GM12891 (cell line): ENCODE measurements around the gene STAT6.

Experiments used
- POLR2A ChIP-seq: IDR thresholded peaks from 2 replicates; pipeline ENCODE4 v1.6.1; 2011; ENCODE audit warnings: low read depth, low read length, control low read depth
- POLR2AphosphoS5 ChIP-seq: IDR thresholded peaks from 2 replicates; pipeline ENCODE4 v1.6.1; 2011; ENCODE audit warnings: low read depth, low read length, control low read depth

DNA sequence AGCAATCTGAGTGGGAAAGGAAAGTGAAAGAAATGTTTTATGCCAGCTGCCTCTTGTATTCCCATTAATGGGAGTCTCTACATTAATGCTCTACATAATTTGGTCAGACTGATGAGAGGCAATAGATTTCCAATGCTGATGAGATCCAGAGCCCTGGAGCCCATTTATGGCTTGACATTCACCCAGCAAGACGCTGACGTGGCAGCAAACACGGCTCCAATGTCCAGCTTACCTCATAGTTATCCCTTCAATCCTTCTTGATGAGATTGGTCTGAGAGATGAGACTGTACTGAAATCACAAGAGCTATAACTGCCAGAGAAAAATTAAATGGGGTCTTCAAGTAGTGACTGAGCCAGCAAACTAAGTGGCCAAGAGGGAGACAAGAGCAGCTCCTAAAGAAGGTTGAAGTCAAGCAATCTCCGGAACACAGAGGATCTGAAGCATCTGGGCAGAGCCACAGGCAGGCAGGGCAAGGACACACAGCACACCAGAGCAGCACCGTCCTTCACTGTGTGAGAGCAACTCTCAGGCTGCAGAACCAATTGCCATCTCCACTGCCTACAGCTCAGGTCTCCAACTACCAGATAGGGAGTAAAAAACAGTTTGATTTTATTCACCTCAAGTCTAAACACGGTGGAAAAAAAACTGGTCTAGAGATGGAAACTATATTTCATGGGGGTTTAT, 54.0 kb downstream of the STAT6 start:
- no peak for TF ChIP-seq POLR2A
- TF ChIP-seq POLR2AphosphoS5 = no peak
